ENCODE measurements around the gene RPS19BP1.

- no peak for TF ChIP-seq ZNF274 (IDR thresholded peaks at IDR 0.05; ENCODE audit: low read depth, low read length)
- no peak for TF ChIP-seq SUZ12 (IDR thresholded peaks at IDR 0.05; ENCODE audit: extremely low read depth, insufficient read depth, insufficient read length)
These were observed 36.5 kb upstream of the RPS19BP1 start for GRCh38 chr22:39569066-39569465.
